HepG2 (cell line): ENCODE measurements around the gene SLC25A18. TPM values are rescaled to one million over a fixed set of nuclear protein-coding genes. Genes with fewer than 3 reads are reported as not detected.

Experiments used
- CERS6 ChIP-seq: sonication (generic); formaldehyde crosslinking; IDR thresholded peaks from 2 replicates; pipeline ENCODE4 v1.5.0; 2020; ENCODE audit warnings: missing genetic modification reagents
- DR1 ChIP-seq: sonication (generic); formaldehyde crosslinking; IDR thresholded peaks from 2 replicates; pipeline ENCODE4 v1.8.0; 2021; ENCODE audit warnings: mild to moderate bottlenecking, missing genetic modification reagents, inconsistent platforms
- ETV5 ChIP-seq: IDR thresholded peaks from 2 replicates; pipeline ENCODE4 v1.6.1; 2018; ENCODE audit warnings: missing biosample characterization, missing genetic modification reagents, inconsistent platforms, borderline replicate concordance
- HNRNPLL ChIP-seq: fragments of 200-400 bp; formaldehyde crosslinking; IDR thresholded peaks from 2 replicates; pipeline ENCODE4 v1.6.1; 2017; ENCODE audit warnings: mild to moderate bottlenecking, low read depth, low read length; ENCODE audit not compliant: poor library complexity, severe bottlenecking
- JARID2 ChIP-seq: sonication (generic); formaldehyde crosslinking; IDR thresholded peaks from 2 replicates; pipeline ENCODE4 v1.8.1; 2023; ENCODE audit warnings: missing genetic modification reagents, inconsistent platforms; ENCODE audit not compliant: insufficient replicate concordance
- KLF12 ChIP-seq: sonication (generic); formaldehyde crosslinking; IDR thresholded peaks from 2 replicates; pipeline ENCODE4 v1.4.0; 2020; ENCODE audit warnings: missing genetic modification reagents, borderline replicate concordance
- MATR3 ChIP-seq: sonication (generic); formaldehyde crosslinking; IDR thresholded peaks from 2 replicates; pipeline ENCODE4 v1.4.0; 2020; ENCODE audit warnings: missing genetic modification reagents
- MTF1 ChIP-seq: sonication (generic); formaldehyde crosslinking; IDR thresholded peaks from 2 replicates; pipeline ENCODE4 v1.5.0; 2020; ENCODE audit warnings: missing genetic modification reagents
- MYNN ChIP-seq: sonication (generic); formaldehyde crosslinking; IDR thresholded peaks from 2 replicates; pipeline ENCODE4 v1.4.0; 2020; ENCODE audit warnings: mild to moderate bottlenecking, low read depth, missing genetic modification reagents
- NAIF1 ChIP-seq: sonication (generic); formaldehyde crosslinking; IDR thresholded peaks from 2 replicates; pipeline ENCODE4 v1.5.0; 2020; ENCODE audit warnings: mild to moderate bottlenecking, missing genetic modification reagents, borderline replicate concordance
- NCOA5 ChIP-seq: sonication (generic); formaldehyde crosslinking; IDR thresholded peaks from 2 replicates; pipeline ENCODE4 v1.4.0; 2020; ENCODE audit warnings: missing genetic modification reagents
- SP140L ChIP-seq: sonication (generic); formaldehyde crosslinking; IDR thresholded peaks from 2 replicates; pipeline ENCODE4 v1.4.0; 2020; ENCODE audit warnings: missing genetic modification reagents, borderline replicate concordance
- TEAD2 ChIP-seq: sonication (generic); formaldehyde crosslinking; IDR thresholded peaks from 2 replicates; pipeline ENCODE4 v1.9.0; 2021; ENCODE audit warnings: missing genetic modification reagents
- ZBTB39 ChIP-seq: sonication (generic); formaldehyde crosslinking; IDR thresholded peaks from 2 replicates; pipeline ENCODE4 v1.5.0; 2020; ENCODE audit warnings: missing genetic modification reagents
- ZBTB7B ChIP-seq: sonication (generic); formaldehyde crosslinking; IDR thresholded peaks from 2 replicates; pipeline ENCODE4 v1.4.0; 2020; ENCODE audit warnings: missing genetic modification reagents
- ZFP91 ChIP-seq: sonication (generic); formaldehyde crosslinking; IDR thresholded peaks from 2 replicates; pipeline ENCODE4 v1.9.0; 2022; ENCODE audit warnings: missing genetic modification reagents, mild to moderate bottlenecking, borderline replicate concordance
- ZNF136 ChIP-seq: sonication (generic); formaldehyde crosslinking; IDR thresholded peaks from 2 replicates; pipeline ENCODE4 v1.8.1; 2022; ENCODE audit warnings: low read depth, mild to moderate bottlenecking, moderate library complexity, missing genetic modification reagents
- ZNF207 ChIP-seq: fragments of 450-650 bp; IDR thresholded peaks from 2 replicates; pipeline ENCODE4 v1.6.1; 2016; ENCODE audit warnings: antibody characterized with exemption, borderline replicate concordance
- ZNF317 ChIP-seq: sonication (generic); formaldehyde crosslinking; IDR thresholded peaks from 2 replicates; pipeline ENCODE4 v1.5.0; 2020; ENCODE audit warnings: mild to moderate bottlenecking, missing genetic modification reagents
- ZNF530 ChIP-seq: sonication (generic); formaldehyde crosslinking; IDR thresholded peaks from 2 replicates; pipeline ENCODE4 v1.5.0; 2020; ENCODE audit warnings: low read depth, mild to moderate bottlenecking, missing genetic modification reagents
- ZNF570 ChIP-seq: sonication (generic); formaldehyde crosslinking; IDR thresholded peaks from 2 replicates; pipeline ENCODE4 v1.4.0; 2020; ENCODE audit warnings: mild to moderate bottlenecking, missing genetic modification reagents, borderline replicate concordance
- ZNF589 ChIP-seq: sonication (generic); formaldehyde crosslinking; conservative IDR thresholded peaks from 2 replicates; pipeline ENCODE4 v1.8.0; 2022; ENCODE audit warnings: mild to moderate bottlenecking, moderate library complexity, missing genetic modification reagents
- ZNF800 ChIP-seq: sonication (generic); formaldehyde crosslinking; IDR thresholded peaks from 2 replicates; pipeline ENCODE4 v1.4.0; 2020; ENCODE audit warnings: missing genetic modification reagents
- ZNF879 ChIP-seq: sonication (generic); formaldehyde crosslinking; IDR thresholded peaks from 2 replicates; pipeline ENCODE4 v1.8.1; 2023; ENCODE audit warnings: missing genetic modification reagents
- polyA plus RNA-seq, 8 experiments: library from polyadenylated mRNA; depleted of rRNA in 3 of 8; stranded (reverse) in 7 of 8; unstranded in 1 of 8; fragments of >200 nt; fragmentation: Illumina TruSeq in 4 of 8; extraction: Trizol in 4 of 8; gene quantifications; 2 replicates each; pipeline versions ENCODE4 v1.2.1 to v1.2.3, GENCODE V29; 2011 to 2016; ENCODE audit warnings: low read depth in 4 of 8, missing spikeins in 1 of 8, mixed read lengths in 1 of 8; ENCODE audit not compliant: insufficient read depth in 1 of 8
- total RNA-seq, 5 experiments: library from RNA; depleted of rRNA; stranded (reverse); fragments of >200 nt; fragmentation: Illumina TruSeq; extraction: Trizol; gene quantifications; 2 replicates each; pipeline ENCODE4 v1.2.3, GENCODE V29; 2016; ENCODE audit warnings: low read depth in 1 of 5

The SLC25A18 gene
- total and polyA plus RNA-seq, 2 of the 13 experiments (the other 11 are each of a cell fraction or from before 2014, with no cell fraction given) = 0.28 to 0.75 TPM

- TF ChIP-seq ZBTB39 (CRISPR knock-in tag) (no peak), ZNF879 (no peak), ETV5 (CRISPR knock-in tag) (peak; percentile 92), SP140L (CRISPR knock-in tag) (no peak), ZNF589 (CRISPR knock-in tag) (no peak), DR1 (CRISPR knock-in tag) (peak; percentile 97), MYNN (CRISPR knock-in tag) (no peak), ZNF136 (peak; percentile 53; the same call in 1 of the 2 replicates), ZNF317 (CRISPR knock-in tag) (peak; percentile 52; the same call in 1 of the 2 replicates), TEAD2 (CRISPR knock-in tag) (no peak), HNRNPLL (peak; percentile 77), JARID2 (CRISPR knock-in tag) (no peak), MTF1 (CRISPR knock-in tag) (no peak), ZNF207 (no peak), ZBTB7B (CRISPR knock-in tag) (peak; percentile 41), NAIF1 (CRISPR knock-in tag) (no peak), CERS6 (CRISPR knock-in tag) (no peak), KLF12 (CRISPR knock-in tag) (no peak), ZNF530 (CRISPR knock-in tag) (no peak), ZNF570 (no peak), NCOA5 (CRISPR knock-in tag) (no peak), ZFP91 (CRISPR knock-in tag) (peak; percentile 77; the same call in 1 of the 2 replicates), ZNF800 (CRISPR knock-in tag) (no peak; the same call in 1 of the 2 replicates), MATR3 (CRISPR knock-in tag) (no peak)
Observed at GRCh38 chr22:17638432-17639246, 75.3 kb downstream of the SLC25A18 start, which contains the start of gene BCL2L13 (continued).
